MM.1S (cell line): Measurements from ENCODE around the gene SLC19A2.

Experiments used
- DNase-seq: peaks from one replicate; pipeline ENCODE4 v3.0.0-alpha.2; 2015
- H2AFZ ChIP-seq: fragments of 300-600 bp; sonication (generic); 2 replicates; pipeline ENCODE4 v1.6.0; 2016; ENCODE audit warnings: antibody characterized with exemption, low read length
- H3F3A ChIP-seq: fragments of 300-600 bp; sonication (generic); 2 replicates; pipeline ENCODE4 v1.6.1; 2016; ENCODE audit warnings: mild to moderate bottlenecking, antibody characterized with exemption, low read length, moderate library complexity, mixed read lengths; ENCODE audit not compliant: insufficient read depth
- H3K27ac ChIP-seq: fragments of 300-600 bp; sonication (generic); 2 replicates; pipeline ENCODE4 v1.5.1; 2016; ENCODE audit warnings: mild to moderate bottlenecking, low read length
- H3K27me3 ChIP-seq: fragments of 300-600 bp; sonication (generic); replicated peaks from 2 replicates; pipeline ENCODE4 v1.6.0; 2016; ENCODE audit warnings: low read length; ENCODE audit not compliant: insufficient read depth
- H3K36me3 ChIP-seq: fragments of 300-600 bp; sonication (generic); replicated peaks from 2 replicates; pipeline ENCODE4 v1.6.1; 2016; ENCODE audit warnings: mild to moderate bottlenecking, low read length, mixed read lengths; ENCODE audit not compliant: insufficient read depth
- H3K4me1 ChIP-seq: fragments of 300-600 bp; sonication (generic); 2 replicates; pipeline ENCODE4 v1.6.1; 2016; ENCODE audit warnings: low read length, mixed read lengths
- H3K4me2 ChIP-seq: fragments of 300-600 bp; sonication (generic); 2 replicates; pipeline ENCODE4 v1.6.0; 2016; ENCODE audit warnings: low read depth, low read length
- H3K4me3 ChIP-seq: fragments of 300-600 bp; sonication (generic); 2 replicates; pipeline ENCODE4 v1.5.1; 2016; ENCODE audit warnings: low read length, mixed read lengths
- H3K79me2 ChIP-seq: fragments of 300-600 bp; sonication (generic); 2 replicates; pipeline ENCODE4 v1.6.1; 2016; ENCODE audit warnings: mixed run types, low read length, mixed read lengths
- H3K9ac ChIP-seq: fragments of 300-600 bp; sonication (generic); 2 replicates; pipeline ENCODE4 v1.6.1; 2016; ENCODE audit warnings: low read length, mixed read lengths
- H3K9me2 ChIP-seq: fragments of 300-600 bp; sonication (generic); replicated peaks from 2 replicates; pipeline ENCODE4 v1.6.1; 2016; ENCODE audit warnings: mild to moderate bottlenecking, low read length, mixed read lengths; ENCODE audit not compliant: insufficient read depth
- H3K9me3 ChIP-seq: fragments of 300-600 bp; sonication (generic); replicated peaks from 2 replicates; pipeline ENCODE4 v1.6.1; 2016; ENCODE audit warnings: mild to moderate bottlenecking, low read length, mixed read lengths; ENCODE audit not compliant: insufficient read depth
- H4K20me1 ChIP-seq: fragments of 300-600 bp; sonication (generic); 2 replicates; pipeline ENCODE4 v1.6.1; 2016; ENCODE audit warnings: mild to moderate bottlenecking, low read length, moderate library complexity, mixed read lengths; ENCODE audit not compliant: insufficient read depth
- CTCF ChIP-seq: fragments of 300-600 bp; sonication (generic); IDR thresholded peaks from 2 replicates; pipeline ENCODE4 v1.5.1; 2016; ENCODE audit warnings: antibody characterized with exemption, low read length, mixed read lengths
- EZH2 ChIP-seq: fragments of 300-600 bp; sonication (generic); optimal IDR thresholded peaks from 2 replicates; pipeline ENCODE3; 2017; ENCODE audit warnings: low read depth, mild to moderate bottlenecking, antibody characterized with exemption, low read length, mixed read lengths
- EZH2phosphoT487 ChIP-seq: fragments of 300-600 bp; sonication (generic); IDR thresholded peaks from 2 replicates; pipeline ENCODE4 v1.6.1; 2018; ENCODE audit warnings: antibody characterized with exemption, low read length

The SLC19A2 gene

GRCh38 chr1:169525391-169525790 lies 39.6 kb upstream of the SLC19A2 start:
- H3K4me3 ChIP-seq = no peak overlapping the region
- no peaks in the 10 kb centered on the region for H3K9me2 ChIP-seq
- H2AFZ ChIP-seq = no peak overlapping the region
- H3K4me1 ChIP-seq = peaks cover 17% of the 10 kb centered on the region
- no peak for DNase-seq
- no peak overlapping the region for H3K9ac ChIP-seq
- H3K4me2 ChIP-seq = no peak overlapping the region
- no peaks in the 10 kb centered on the region for H3K79me2 ChIP-seq
- no peaks in the 10 kb centered on the region for H3K36me3 ChIP-seq
- no peak overlapping the region for H3K27ac ChIP-seq
- H3K9me3 ChIP-seq = no peaks in the 10 kb centered on the region
- no peaks in the 10 kb centered on the region for H3K27me3 ChIP-seq
- TF ChIP-seq EZH2phosphoT487 (no peak), EZH2 (no peak), CTCF (no peak)
- H3F3A ChIP-seq = peaks cover 11% of the 10 kb centered on the region
- no peaks in the 10 kb centered on the region for H4K20me1 ChIP-seq

- H3K4me2 ChIP-seq = no peak overlapping the region
- no peak for DNase-seq
- no peaks in the 10 kb centered on the region for H3K9me2 ChIP-seq
- H3K4me1 ChIP-seq = peaks cover 9% of the 10 kb centered on the region
- H3F3A ChIP-seq = peaks cover 4% of the 10 kb centered on the region
- no peaks in the 10 kb centered on the region for H3K79me2 ChIP-seq
- no peaks in the 10 kb centered on the region for H3K36me3 ChIP-seq
- TF ChIP-seq EZH2phosphoT487 = no peak
- TF ChIP-seq CTCF = no peak
- no peak for TF ChIP-seq EZH2
- no peaks in the 10 kb centered on the region for H3K9me3 ChIP-seq
- no peak overlapping the region for H3K27ac ChIP-seq
- no peaks in the 10 kb centered on the region for H3K27me3 ChIP-seq
- H2AFZ ChIP-seq = no peak overlapping the region
- H3K9ac ChIP-seq = no peak overlapping the region
- H3K4me3 ChIP-seq = no peak overlapping the region
- no peaks in the 10 kb centered on the region for H4K20me1 ChIP-seq
Observed at GRCh38 chr1:169523904-169524303, 38.2 kb upstream of the SLC19A2 start.

- no peaks in the 10 kb centered on the region for H3K9me2 ChIP-seq
- H3K9me3 ChIP-seq = no peaks in the 10 kb centered on the region
- H3K9ac ChIP-seq = no peak overlapping the region
- no peak overlapping the region for H2AFZ ChIP-seq
- no peak overlapping the region for H3K4me3 ChIP-seq
- H4K20me1 ChIP-seq = no peaks in the 10 kb centered on the region
- no peak overlapping the region for H3K27ac ChIP-seq
- H3K4me2 ChIP-seq = no peak overlapping the region
- H3F3A ChIP-seq = no peaks in the 10 kb centered on the region
- no peaks in the 10 kb centered on the region for H3K27me3 ChIP-seq
- no peaks in the 10 kb centered on the region for H3K36me3 ChIP-seq
- H3K79me2 ChIP-seq = no peaks in the 10 kb centered on the region
- no peak for TF ChIP-seq EZH2
- TF ChIP-seq EZH2phosphoT487 = no peak
- no peak for TF ChIP-seq CTCF
- DNase-seq = no peak
- no peaks in the 10 kb centered on the region for H3K4me1 ChIP-seq
Observed at GRCh38 chr1:169521226-169521625, 35.5 kb upstream of the SLC19A2 start.
